NCI-H128 (cell line): ENCODE data around the gene CTDSP2.
"Not testable (repeated sequence)": the region's sequence is repeated elsewhere in the genome, so short reads cannot be mapped to it uniquely, and the experiment has no call there.

Experiments
- DNase-seq: peaks from one replicate; lab custom pipeline; 2025; ENCODE audit not compliant: unreplicated experiment; lab: John Stamatoyannopoulos, UW

The CTDSP2 gene

DNA sequence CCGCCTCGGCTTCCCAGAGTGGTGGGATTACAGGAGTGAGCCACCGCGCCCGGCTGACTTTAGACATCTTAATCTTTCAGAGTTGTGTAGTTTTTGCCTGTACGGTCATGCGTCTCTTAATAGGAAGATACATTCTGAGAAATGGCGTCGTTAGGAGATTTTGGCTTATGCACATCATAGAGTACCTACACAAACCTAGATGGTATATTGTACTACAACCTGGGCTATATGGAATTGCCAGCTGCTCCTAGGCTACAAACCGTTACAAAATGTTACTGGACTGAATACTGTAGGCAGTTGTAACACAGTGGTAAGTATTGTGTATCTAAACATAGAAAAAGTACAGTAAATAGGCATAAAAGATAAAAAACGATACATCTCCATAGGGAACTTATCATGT, 62.7 kb downstream of the CTDSP2 start:
- no peak for DNase-seq

DNA sequence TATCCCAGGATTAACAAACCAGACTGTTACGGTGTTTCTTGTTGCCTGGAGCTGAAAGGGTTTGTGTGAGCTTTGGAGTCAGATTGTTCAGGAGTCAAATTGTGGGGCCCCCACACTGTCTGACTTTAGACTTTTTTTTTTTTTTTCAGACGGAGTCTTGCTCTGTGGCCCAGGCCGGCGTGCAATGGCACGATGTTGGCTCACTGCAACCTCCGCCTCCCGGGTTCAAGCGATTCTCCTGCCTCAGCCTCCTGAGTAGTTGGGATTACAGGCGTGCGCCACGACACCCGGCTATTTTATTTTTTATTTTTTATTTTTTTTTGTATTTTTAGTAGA, 63.1 kb downstream of the CTDSP2 start:
- DNase-seq, result no peak

DNA sequence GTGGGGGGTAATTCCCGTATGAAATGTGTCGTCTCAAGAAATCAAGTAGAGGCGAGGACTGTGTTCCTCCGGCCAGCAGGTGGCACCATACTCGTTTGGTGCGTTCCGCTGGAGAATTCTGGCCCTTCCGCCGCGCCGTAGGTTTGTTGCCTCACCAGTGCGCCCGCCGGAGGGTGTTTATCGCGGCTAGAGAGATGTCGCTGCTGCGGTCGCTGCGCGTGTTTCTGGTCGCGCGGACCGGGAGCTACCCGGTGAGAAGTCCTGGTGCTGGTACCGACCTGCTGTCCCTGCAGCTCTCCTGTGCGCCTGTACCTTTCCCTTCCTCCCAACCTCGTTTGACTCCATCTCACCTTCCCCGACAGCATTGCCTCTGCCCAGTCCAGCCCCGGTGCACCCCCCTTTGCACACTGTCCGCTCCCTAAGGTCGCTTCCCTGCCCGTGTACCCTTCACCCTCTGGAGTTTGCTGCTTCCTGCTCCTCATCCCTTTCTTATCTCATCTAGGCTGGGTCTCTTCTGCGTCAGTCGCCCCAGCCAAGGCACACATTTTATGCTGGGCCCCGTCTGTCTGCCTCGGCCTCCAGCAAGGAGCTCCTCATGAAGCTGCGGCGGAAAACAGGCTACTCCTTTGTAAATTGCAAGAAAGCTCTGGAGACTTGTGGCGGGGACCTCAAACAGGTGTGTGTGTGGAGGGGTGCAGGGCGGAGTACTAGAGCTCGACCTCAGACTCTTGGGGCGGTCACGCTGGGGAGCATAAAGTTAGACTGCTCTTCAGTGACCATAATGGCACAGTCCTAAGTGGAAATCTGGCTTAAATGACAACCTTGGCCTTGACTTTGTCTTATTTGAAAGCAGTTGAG, 63.7 kb downstream of the CTDSP2 start, which contains the start of gene TSFM:
TSS of gene TSFM (plus strand) at position 180 of the 858 bp plus-strand sequence. CDS start at position 195, 15 bp downstream.
- DNase-seq, result peak; percentile 90

- DNase-seq, result no peak
Observed at GRCh38 chr12:57782243-57782607, 64.3 kb downstream of the CTDSP2 start.

GRCh38 chr12:57781801-57782200, 64.7 kb downstream of the CTDSP2 start:
- DNase-seq, result no peak

DNA sequence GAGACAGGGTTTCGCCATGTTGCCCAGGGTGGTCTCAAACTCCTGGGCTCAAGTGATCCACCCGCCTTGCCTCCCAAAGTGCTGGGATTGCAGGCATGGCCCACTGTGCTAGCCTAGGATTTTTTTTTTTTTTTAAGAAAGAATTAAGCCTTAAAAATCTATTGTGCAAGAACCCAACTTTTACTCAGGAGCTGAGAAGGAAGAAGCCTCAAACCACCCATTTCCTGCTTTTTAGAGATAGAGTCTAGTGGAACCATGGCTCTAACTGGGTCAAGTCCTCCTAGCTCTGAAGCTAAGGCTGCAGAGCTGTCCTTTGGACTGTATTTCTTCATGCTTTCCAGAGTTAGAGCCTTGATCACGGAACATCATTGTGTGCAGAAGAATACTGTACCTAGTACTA, 65.3 kb downstream of the CTDSP2 start:
- no peak for DNase-seq

GRCh38 chr12:57780284-57780897, 66.1 kb downstream of the CTDSP2 start:
- no peak for DNase-seq

DNA sequence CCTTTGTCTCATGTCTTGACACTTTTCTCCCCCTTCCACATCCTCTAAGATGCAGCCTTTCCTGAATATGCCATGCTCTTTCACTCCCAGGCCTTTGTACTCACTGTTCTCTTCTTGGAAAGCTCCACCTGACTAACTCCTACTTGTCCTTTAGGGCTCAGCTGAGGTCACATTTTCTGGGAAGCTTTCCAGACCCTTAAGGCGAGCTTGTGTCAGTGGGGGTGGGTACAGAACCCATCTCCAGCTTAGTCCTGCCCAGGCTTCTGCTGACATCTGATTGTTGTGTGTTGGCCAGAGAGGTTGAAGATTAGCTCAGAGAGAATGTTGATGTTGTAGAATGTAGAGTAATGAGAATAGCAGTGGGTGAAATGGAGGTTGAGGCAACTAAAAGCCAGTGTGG, 66.8 kb downstream of the CTDSP2 start:
- no peak for DNase-seq

DNA sequence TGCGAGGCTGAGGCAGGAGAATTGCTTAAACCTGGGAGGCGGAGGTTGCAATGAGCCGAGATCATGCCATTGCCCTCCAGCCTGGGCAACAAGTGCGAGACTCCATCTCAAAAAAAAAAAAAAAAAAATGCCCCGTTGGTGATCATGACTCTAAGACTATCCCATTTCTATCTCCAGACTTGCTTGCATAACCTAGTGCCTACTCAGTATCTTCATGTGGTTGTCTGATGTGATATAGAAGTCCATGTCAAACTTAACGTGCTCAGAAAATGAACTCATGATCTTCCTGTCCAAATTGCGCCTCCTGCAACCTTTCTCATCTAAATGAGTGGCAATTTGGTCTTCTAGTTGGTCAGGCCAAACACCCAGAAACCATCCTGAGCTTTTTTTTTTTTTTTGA, 68.6 kb downstream of the CTDSP2 start:
- DNase-seq, result no peak

- DNase-seq, result no peak
Observed at GRCh38 chr12:57777367-57777766, 69.2 kb downstream of the CTDSP2 start.

DNA sequence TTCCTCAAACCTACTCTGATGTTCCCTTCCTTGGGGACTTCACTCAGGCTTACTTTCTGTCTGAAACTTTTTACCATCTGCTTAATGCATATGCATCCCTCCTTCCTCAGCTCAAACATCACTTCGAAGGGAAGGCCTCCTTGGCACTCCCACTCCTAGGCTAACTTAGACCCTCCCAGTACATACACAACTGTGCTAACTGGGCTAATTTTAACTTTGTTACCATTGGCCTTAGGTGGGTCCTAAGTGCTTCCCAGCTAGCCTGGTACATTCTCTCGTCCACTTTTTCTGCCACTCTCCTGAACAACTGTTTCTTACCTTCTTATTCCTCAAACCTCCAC, 70.3 kb downstream of the CTDSP2 start:
- no peak for DNase-seq

DNA sequence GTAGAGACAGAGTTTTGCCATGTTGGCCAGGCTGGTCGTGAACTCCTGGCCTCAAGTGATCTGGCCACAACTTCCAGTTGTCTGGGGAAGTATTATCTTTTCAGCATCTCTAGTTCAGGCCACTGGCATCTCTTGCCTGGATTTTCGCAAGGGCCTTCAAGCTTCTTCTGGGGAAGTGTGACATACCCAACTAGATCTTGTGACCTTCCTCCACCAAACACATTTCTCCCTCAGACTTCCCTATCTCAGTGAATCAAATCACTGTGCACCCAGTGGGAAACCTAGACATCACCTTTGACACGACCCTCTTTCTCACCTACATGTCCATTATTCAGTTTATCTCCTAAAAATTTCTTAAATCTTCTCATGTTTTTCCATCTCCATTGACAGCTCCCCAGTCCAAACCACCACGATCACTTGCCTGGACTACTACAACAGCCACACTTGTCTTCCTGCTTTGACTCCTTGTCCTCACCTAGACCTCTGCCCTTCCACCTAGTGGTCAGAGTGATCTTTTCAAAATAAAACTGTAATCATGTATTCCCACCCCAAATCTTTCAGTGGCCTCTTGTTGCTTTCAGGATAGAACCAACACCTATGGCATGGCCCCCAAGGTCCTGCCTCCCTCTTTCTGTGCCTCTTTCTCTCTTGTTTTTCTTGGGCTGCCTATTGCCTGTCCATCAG, 70.8 kb downstream of the CTDSP2 start:
- DNase-seq, result no peak

DNA sequence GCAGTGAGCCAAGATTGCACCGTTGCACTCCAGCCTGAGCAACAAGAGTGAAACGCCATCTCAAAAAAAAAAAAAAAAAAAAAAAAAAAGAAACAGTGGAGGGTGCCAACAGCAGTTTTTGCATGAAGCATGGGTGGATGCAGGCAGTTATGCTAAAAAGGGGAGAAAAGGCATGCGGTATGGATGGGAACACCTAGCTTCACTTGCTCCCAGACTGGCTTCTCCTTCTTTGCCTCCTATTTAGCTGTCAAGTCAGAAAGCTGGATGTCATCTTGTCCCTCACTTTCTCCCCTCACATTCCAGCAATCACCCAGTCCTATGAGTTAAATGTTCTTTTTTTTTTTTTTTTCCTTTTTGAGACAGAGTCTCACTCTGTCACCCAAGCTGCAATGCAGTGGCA, 71.5 kb downstream of the CTDSP2 start:
- DNase-seq, result no peak

DNA sequence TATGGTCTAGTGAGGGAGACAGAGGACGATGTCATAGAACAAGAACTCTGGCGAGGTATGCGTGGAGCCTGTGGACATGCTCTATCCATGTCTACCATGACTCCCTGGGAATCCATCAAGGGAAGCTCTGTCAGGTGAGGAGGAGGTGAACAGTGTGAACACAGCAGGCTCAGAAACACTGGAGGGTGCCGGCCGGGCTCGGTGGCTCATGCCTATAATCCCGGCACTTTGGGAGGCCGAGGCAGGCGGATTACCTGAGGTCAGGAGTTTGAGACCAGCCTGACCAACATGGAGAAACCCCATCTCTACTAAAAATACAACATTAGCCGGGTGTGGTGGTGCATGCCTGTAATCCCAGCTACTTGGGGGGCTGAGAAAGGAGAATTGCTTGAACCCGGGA, 71.9 kb downstream of the CTDSP2 start:
- DNase-seq, result not testable (repeated sequence)

DNA sequence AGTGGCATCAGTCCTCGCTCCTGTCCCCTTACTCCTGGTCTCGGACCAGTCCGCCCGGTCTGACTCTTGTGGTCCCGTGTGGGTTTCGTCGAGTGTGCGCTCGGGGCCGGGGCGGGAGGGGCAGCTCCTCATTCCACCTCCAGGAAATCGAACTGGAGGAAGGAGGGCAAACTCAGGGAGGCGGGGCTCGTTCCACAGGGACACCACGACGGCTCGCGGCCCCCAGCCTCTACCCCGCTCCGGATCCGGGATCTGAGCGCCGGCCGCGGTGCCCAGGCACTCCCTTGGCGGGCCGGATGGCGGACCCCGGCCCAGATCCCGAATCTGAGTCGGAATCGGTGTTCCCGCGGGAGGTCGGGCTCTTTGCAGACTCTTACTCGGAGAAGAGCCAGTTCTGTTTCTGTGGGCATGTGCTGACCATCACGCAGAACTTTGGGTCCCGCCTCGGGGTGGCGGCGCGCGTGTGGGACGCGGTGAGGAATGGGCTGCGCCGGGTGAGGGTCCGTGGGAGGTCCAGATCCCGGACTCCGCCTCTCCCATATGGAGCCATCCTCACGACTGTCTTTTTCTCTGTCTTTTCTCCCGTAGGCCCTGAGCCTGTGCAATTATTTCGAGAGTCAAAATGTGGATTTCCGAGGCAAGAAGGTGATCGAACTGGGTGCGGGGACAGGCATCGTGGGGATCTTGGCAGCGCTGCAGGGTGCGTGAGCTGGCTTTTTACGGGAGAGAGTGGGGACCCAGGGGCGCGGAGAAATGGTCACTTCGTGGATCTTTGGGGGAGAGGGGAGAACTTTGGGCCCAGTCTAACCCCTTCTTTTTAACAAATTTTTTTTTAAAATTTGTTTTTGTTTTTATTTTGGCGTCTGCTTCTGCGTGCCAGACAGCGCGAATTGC, 73.9 kb downstream of the CTDSP2 start, which contains the start of gene EEF1AKMT3:
TSS of gene EEF1AKMT3 (plus strand) at position 186 of the 894 bp plus-strand sequence. CDS start at position 297, 111 bp downstream.
- no peak for DNase-seq

GRCh38 chr12:57771873-57772428, 74.6 kb downstream of the CTDSP2 start, which contains the start of gene METTL1:
TSS of gene METTL1 (minus strand) at chr12:57772105. CDS start at chr12:57772083, 22 bp downstream.
- peak; percentile 84 for DNase-seq

DNA sequence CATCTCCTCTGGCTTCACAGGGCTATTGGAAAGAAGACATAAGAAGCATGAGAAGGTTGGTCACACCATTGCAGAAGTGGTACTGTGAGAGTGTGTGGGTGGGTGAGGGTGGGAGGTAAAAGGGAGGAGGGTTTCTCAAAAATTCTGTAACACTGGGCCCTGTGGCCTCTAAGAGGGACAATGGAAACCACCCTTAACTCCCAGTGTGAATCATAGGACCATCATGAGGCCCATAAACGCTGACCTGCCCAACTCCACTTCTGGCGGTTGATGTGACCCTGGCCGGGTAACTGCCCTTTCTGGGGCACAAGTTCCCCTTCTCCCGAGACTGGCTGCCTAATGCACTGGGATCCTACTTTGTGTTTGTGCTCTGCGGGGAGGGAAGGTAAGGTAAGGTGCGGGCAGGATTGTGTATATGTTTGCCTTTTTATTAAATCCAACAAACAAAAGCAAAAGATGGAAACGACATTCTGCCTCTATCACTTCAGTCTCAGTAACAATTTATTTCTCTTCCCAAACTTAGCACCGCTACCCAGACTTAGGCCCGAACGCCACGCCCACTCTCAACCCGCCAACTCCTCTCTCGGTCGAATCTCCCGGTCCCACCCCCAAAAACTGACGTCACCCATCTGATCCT, 75.2 kb downstream of the CTDSP2 start:
- peak; percentile 62 for DNase-seq

DNA sequence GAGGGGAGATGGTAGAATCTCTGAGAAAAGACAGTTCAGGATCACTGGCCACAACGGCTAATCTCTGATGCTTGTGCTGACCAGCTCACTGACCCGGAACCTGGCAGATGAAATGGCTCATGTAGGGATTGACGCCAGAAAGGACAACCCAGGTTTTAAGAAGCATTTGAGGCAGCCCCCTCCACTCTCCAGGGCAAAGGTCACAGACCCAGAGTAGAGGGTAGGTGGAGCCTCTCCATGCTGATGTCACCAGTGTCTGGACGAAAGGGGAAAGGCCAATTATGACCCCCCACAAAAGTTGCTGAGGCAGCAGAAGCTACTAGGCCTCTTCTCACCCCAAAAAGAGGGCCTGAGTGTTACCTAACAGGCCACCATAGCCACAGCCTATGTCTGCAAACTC, 75.8 kb downstream of the CTDSP2 start:
- DNase-seq, result no peak
